GM18951 (cell line): ENCODE results near the gene CALD1.

Experiments used
- POLR2A ChIP-seq: IDR thresholded peaks from 4 replicates; pipeline ENCODE4 v1.6.1; 2011; ENCODE audit warnings: mild to moderate bottlenecking; ENCODE audit not compliant: insufficient read length, insufficient read depth; ENCODE audit errors: extremely low read depth
- in situ Hi-C: fragments of 300-500 bp; cut with MboI; formaldehyde crosslinking; loops from one replicate; pipeline ENCODE4 v1.12.0; 2022; ENCODE audit warnings: low sequenced_read_pairs, mixed read lengths, inconsistent platforms; ENCODE audit not compliant: unreplicated experiment

The CALD1 gene

DNA sequence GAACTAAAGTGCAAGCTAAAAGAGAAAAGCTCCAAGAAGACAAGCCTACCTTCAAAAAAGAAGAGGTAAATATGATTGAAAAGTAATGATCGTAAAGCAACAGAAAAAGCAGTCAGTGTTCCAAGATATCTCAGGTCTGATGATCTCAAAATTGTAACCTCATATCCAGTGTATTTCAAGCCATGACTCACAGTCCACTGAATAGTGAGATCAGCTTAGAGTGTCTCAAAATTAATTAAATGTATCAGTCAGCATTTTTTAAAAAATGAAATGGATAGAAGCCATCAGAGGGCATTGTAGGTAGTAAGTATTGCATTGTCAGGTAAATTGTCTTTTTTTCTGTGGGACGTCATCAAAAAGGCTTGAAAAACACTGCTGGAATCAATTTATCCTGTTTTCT lies 156.3 kb downstream of the CALD1 start:
- in situ Hi-C loops = no loop called here
- TF ChIP-seq POLR2A = no peak

DNA sequence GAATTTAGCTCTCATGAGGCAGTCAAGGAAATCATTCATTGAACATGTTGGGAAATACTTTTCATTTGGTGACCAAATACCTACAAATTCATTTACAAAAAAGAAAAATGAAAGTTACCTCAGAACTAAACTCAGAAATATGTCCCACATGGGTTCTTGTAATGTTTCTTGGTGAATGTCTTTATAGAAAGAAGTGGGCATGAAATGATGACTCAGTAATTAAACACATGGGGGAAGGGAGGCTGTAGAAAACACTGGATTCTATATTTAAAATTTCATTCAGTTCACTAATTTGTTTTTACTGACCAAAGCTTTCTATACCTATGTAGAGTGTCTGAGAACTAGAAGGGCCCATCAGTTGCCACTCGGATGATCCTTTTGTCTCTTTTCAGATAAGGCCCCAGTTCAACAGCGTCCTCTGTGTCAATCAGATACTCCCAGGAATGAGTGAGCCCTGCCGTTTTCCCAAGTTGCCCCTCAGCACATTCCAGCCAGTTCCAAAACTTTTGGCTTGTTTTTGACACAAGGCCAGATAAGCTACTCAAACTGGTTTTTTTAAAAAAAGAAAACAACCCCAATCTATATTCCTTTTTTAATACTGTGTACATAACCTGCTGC lies 157.6 kb downstream of the CALD1 start:
- in situ Hi-C loops = no loop called here
- TF ChIP-seq POLR2A = no peak

- no peak for TF ChIP-seq POLR2A
- in situ Hi-C loops = no loop called here
Measured at GRCh38 chr7:134938141-134938540, 158.7 kb downstream of the CALD1 start.

- in situ Hi-C loops = no loop called here
- TF ChIP-seq POLR2A = no peak
Measured at GRCh38 chr7:134939136-134939535, 159.7 kb downstream of the CALD1 start.

GRCh38 chr7:134940729-134941128 lies 161.3 kb downstream of the CALD1 start:
- no peak for TF ChIP-seq POLR2A
- in situ Hi-C loops = no loop called here

DNA sequence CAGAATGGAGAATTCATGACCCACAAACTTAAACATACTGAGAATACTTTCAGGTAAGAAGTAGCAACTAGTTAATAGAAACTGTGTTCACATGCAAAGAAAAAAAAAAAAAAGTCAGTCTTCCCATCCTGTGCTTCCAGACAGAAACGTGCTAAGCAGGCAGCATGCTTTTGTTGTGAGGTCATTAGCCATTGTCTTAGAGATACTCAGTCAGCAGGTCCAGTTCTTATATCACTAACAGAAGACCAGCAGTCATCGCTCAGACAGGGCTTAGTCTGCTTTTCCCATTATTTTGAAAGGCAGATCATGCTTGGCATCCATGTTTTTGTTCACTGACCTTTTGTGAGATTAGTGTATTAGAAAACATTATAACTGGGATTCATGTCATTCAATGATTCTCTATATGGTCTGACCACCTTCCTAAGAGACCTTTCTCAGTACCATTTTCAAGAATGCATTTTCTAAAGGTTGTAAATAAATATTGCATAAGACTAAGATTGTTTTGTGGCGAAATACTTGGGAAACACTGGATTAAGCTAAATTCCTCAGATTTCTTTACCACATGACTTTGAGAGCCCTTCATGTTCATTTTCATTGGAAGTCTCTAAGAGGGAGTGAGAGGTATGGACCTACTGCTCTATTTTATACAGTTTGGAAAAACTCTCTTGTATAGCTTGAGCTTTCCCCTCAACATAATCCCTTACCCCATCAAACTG lies 161.9 kb downstream of the CALD1 start:
- TF ChIP-seq POLR2A = no peak
- in situ Hi-C loops = no loop called here

- in situ Hi-C loops = no loop called here
- no peak for TF ChIP-seq POLR2A
Measured at GRCh38 chr7:134941952-134942351, 162.5 kb downstream of the CALD1 start.

GRCh38 chr7:134942690-134943466 lies 163.4 kb downstream of the CALD1 start:
- in situ Hi-C loops = no loop called here
- no peak for TF ChIP-seq POLR2A

GRCh38 chr7:134943785-134944400 lies 164.5 kb downstream of the CALD1 start:
- in situ Hi-C loops = no loop called here
- TF ChIP-seq POLR2A = no peak

DNA sequence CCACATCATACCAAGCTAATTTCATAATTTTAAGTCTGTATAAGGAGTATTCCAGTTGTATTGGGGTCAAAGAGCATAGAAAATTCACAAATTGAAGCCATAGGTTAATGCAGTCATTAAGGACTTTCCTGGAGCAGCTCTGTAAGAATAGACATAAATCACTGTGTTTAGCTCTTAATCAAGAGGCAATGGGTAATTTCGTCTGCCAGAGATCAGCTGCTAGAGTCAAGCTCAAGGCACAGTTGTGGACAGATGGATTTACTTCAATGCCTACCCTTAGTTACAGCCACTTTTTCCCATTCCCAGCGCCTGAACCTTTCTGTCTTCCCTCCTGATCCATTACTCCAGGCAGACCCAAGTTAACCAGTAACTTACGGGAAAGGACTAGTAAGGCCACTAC lies 166.3 kb downstream of the CALD1 start:
- no peak for TF ChIP-seq POLR2A
- in situ Hi-C loops = no loop called here

GRCh38 chr7:134946260-134946659 lies 166.8 kb downstream of the CALD1 start:
- no peak for TF ChIP-seq POLR2A
- in situ Hi-C loops = no loop called here

DNA sequence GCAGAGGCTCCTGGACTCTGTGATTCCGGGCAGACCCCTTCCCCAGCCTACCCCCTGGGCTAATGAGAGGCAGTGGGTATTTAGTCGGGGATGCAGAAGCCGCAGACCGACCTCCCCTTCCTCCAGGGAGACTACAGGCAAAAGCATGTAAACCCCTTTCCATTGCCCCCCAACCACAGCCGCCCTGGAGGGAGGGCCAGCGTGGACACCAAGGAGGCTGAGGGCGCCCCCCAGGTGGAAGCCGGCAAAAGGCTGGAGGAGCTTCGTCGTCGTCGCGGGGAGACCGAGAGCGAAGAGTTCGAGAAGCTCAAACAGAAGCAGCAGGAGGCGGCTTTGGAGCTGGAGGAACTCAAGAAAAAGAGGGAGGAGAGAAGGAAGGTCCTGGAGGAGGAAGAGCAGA lies 167.9 kb downstream of the CALD1 start:
- TF ChIP-seq POLR2A = no peak
- in situ Hi-C loops = no loop called here

GRCh38 chr7:134947831-134948230 lies 168.4 kb downstream of the CALD1 start:
- no peak for TF ChIP-seq POLR2A
- in situ Hi-C loops = no loop called here
